Astrocyte of the cerebellum (primary cell): ENCODE measurements around the gene OSBPL10.
"Not testable (repeated sequence)": the region's sequence is repeated elsewhere in the genome, so short reads cannot be mapped to it uniquely, and the experiment has no call there.

Experiments used
- DNase-seq: peaks from one replicate; pipeline ENCODE4 v3.0.0-alpha.2; 2011; ENCODE audit warnings: low read depth
- H3K4me3 ChIP-seq: 2 replicates; pipeline ENCODE4 v1.5.1; 2011; ENCODE audit warnings: mild to moderate bottlenecking, low read depth, low read length, moderate library complexity
- in situ Hi-C: cut with HindIII; loops from 2 replicates; pipeline ENCODE4 v1.10.0; 2017; ENCODE audit warnings: low sequenced_read_pairs
- TF ChIP-seq, protein P1 (sequence below): IDR thresholded peaks from 2 replicates; pipeline ENCODE4 v1.5.1; 2012; ENCODE audit warnings: low read length, low read depth, moderate library complexity, mild to moderate bottlenecking; ENCODE audit errors: missing control alignments

OSBPL10 gene

DNA sequence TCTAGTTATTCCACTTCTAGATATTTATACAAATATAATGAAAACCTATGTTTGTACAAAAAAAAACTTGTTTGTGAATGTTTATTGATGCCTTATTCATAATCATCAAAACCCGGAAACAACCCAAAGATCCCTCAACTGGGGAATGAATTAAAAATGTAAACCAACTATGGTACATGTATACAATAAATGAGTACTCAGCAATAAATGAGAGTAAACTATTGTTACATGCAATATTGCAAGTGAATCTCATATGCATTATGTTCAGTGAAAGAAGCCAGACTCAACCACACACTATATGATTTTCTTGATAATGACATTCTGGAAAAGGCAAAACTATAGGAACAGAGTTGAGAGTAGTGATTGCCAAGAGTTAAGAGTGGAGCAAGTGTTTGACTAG lies 12.8 kb upstream of the OSBPL10 start:
- H3K4me3 ChIP-seq, result no peak overlapping the region
- TF ChIP-seq, protein P1, sequence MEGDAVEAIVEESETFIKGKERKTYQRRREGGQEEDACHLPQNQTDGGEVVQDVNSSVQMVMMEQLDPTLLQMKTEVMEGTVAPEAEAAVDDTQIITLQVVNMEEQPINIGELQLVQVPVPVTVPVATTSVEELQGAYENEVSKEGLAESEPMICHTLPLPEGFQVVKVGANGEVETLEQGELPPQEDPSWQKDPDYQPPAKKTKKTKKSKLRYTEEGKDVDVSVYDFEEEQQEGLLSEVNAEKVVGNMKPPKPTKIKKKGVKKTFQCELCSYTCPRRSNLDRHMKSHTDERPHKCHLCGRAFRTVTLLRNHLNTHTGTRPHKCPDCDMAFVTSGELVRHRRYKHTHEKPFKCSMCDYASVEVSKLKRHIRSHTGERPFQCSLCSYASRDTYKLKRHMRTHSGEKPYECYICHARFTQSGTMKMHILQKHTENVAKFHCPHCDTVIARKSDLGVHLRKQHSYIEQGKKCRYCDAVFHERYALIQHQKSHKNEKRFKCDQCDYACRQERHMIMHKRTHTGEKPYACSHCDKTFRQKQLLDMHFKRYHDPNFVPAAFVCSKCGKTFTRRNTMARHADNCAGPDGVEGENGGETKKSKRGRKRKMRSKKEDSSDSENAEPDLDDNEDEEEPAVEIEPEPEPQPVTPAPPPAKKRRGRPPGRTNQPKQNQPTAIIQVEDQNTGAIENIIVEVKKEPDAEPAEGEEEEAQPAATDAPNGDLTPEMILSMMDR, result no peak
- no peak for DNase-seq
- in situ Hi-C loops, result no loop called here

DNA sequence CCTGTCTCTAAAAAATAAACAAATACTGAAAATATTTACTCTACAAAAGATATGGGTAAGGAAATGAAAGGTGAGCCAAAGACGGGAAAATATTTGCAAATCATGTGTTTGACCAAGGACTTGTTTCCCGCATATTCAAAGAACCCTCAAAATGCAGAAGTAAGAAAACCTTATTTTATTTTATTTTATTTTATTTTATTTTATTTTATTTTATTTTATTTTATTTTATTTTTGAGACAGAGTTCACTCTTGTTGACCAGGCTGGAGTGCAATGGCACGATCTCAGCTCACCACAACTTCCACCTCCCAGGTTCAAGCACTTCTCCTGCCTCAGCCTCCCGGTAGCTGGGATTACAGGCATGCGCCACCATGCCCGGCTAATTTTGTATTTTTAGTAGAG lies 11.9 kb upstream of the OSBPL10 start:
- DNase-seq, in situ Hi-C loops, H3K4me3 ChIP-seq: not testable (repeated sequence)

DNA sequence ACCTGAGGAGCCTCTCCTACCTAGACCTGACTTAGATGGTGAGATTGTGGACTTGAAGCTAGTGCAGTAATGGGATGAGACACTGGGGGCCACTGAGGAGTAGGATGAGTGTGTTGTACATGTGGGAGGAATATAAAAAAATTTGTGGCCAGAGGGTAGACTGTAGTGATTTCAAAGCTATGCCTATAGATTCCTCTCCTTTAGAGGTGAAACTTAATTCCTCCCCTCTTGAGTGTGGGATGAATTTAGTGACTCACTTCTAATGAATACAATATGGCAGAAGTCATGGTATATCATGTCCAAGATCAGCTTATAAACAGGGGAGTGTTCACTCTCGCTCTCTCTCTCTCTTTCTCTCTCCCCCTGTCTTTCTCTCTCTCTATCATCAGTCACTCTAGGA lies 7.2 kb upstream of the OSBPL10 start:
- no peak for DNase-seq
- in situ Hi-C loops, result no loop called here
- TF ChIP-seq, protein P1, result no peak
- no peak overlapping the region for H3K4me3 ChIP-seq

DNA sequence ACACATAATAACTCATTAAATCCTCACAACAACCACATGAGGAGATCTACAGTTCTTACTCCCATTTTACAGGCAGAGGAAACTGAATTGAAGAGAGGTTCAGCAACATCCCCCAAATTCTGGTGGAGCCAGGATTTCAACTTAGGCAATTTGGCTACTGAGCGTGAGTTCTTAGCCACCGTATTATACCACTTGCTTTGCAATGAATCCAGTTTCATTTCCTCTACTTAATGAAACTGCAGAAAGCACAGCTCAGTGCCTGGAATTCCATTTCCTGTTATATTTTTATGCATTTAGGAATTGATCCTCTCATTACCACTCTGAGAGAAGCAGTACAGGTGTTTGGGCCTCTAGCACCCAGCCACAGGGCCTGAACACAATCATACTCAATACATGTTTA lies 4.8 kb upstream of the OSBPL10 start:
- no peak for DNase-seq
- TF ChIP-seq, protein P1, result no peak
- in situ Hi-C loops, result no loop called here

DNA sequence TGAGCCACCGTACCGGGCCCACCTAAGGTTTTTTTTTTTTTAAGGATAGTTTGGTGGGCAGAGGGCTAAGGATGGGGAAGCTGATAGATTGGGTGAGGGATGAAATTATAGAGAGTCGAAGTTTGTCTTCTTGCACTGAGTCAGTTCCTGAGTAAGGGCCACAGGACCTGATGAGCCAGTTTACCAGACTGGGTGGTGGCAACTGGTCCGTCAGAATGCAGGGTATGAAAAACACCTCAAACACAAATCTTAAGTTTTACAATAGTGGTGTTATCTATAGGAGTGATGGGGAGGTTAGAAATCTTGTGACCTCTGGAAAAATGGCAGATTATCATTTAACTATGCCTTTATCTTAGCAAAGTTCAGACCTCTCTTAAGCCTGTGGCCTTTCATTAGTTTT lies 3.3 kb upstream of the OSBPL10 start:
- in situ Hi-C loops, result no loop called here
- TF ChIP-seq, protein P1, result no peak
- DNase-seq, result no peak
- H3K4me3 ChIP-seq, result no peak overlapping the region

More for the DNA sequence above, 4.8 kb upstream of the OSBPL10 start:
- H3K4me3 ChIP-seq, result no peak overlapping the region

DNA sequence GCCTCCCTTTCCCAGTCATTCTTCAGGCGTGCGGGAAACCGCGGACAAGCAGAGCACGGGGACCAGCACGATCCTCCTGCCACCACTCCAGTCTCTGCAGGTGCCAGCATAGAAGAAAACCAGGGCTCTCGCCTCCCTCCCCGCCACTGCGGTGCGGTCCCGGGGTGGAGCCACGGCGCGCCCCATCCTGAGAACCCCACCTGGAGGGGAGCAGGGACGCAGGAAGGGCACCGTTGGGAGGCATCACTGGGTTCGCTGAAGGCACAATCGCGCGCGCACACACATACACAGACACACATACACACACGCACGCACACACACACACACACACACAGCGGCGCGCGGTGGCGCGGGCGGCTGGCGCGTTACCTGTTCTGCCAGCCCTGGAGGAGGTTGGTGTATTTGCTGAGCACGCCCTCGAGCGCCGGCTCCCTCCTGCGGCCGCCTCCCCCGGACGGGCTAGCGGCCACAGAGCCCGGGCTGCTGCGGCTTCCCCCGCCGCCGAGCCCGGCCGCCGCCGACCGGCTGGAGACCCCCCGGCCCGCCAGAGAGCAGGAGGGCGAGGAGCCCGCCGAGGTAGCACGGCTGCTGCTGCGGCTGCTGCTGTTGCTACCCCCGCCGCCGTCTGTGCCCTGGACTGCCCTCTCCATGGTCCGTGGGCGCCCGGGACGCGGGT lies 394 bp downstream of the OSBPL10 start:
- no peak for DNase-seq
- peak overlapping the region; percentile 51 for H3K4me3 ChIP-seq
- TF ChIP-seq, protein P1, result no peak
- in situ Hi-C loops, result no loop called here

DNA sequence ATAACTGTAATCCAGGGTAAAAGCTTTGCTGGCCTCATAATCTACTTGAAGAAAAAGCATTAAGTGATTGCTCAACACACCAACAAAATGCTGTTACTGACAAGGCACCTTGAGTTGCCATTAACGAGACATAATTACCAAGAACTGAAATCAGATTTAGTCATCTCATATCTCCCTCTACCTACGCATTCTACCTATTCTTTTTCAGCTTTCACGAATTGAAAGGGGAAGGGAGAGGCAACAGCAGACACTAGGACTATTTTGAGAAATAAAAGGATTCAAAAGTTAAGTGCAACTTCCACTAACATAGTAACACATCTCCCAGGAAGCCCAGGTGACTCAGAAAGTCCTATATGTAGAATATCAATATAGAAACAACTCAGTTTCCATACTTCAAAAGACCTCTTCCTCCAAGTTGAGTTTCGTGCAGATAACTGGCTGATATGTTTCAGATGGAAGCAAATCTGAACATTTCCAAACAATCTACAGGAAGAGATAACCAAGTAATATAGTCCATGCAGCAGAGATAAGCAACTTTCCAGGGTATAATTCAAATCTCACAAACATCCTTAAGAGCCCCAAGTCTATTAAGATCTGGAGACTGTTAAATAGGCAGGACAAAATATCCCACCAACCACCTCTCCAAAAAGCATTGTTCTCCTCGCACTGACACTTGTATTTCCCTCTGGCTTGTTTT lies 1.9 kb downstream of the OSBPL10 start:
- DNase-seq, result no peak
- in situ Hi-C loops, result no loop called here
- TF ChIP-seq, protein P1, result no peak
- H3K4me3 ChIP-seq, result peak overlapping the region; percentile 51
